NB4 (cell line): ENCODE results near the gene PPFIA1.

ENCODE experiments used
- CTCF ChIP-seq: IDR thresholded peaks from one replicate; pipeline ENCODE4 v1.5.1; 2012; ENCODE audit warnings: low read depth, low read length
- MYC ChIP-seq: IDR thresholded peaks from 2 replicates; pipeline ENCODE4 v1.6.1; 2011; ENCODE audit warnings: low read depth, low read length
- POLR2A ChIP-seq: IDR thresholded peaks from 2 replicates; pipeline ENCODE4 v1.6.1; 2011; ENCODE audit warnings: mild to moderate bottlenecking; ENCODE audit not compliant: insufficient read length; ENCODE audit errors: extremely low read depth
- TF ChIP-seq, protein P1 (sequence below): IDR thresholded peaks from 2 replicates; pipeline ENCODE4 v1.6.1; 2011; ENCODE audit warnings: low read depth, low read length

DNA sequence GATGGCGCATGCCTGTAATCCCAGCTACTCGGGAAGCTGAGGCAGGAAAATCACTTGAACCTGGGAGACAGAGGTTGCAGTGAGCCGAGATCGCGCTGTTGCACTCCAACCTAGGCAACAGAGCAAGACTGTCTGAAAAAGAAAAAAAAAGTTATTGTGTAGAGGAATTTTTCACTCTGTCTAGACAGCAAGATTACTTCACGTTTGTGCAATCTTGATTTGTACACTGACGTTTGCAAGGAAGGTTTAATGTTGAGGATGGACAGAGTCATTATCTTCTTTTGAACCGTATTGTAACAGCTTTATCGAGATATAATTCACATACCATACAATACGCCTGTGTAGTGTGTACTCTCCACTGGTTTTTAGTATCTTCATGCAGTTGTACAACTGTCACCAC, 131.5 kb downstream of the PPFIA1 start:
- no peak for TF ChIP-seq CTCF
- no peak for TF ChIP-seq POLR2A
- TF ChIP-seq MYC, result no peak
- TF ChIP-seq, protein P1, sequence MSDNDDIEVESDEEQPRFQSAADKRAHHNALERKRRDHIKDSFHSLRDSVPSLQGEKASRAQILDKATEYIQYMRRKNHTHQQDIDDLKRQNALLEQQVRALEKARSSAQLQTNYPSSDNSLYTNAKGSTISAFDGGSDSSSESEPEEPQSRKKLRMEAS, result no peak
